RWPE2 (cell line): ENCODE measurements around the gene TCP10L.

Experiments used
- ATAC-seq: fragments of 200-7000 bp; cut with Tn5 transposase; 3 replicates; pipeline ENCODE4 v1.9.1; 2021; ENCODE audit warnings: low read depth
- DNase-seq: peaks from one replicate; pipeline ENCODE4 v3.0.0-alpha.2; 2020; ENCODE audit warnings: low spot score
- H3K27ac ChIP-seq: fragments of 450-650 bp; 2 replicates; pipeline ENCODE4 v1.5.1; 2017; ENCODE audit warnings: mild to moderate bottlenecking; ENCODE audit not compliant: poor library complexity, severe bottlenecking
- H3K27me3 ChIP-seq: fragments of 250-450 bp; sonication (Bioruptor Pico); 2 replicates; pipeline ENCODE4 v1.5.1; 2021; ENCODE audit warnings: mild to moderate bottlenecking, moderate library complexity; ENCODE audit not compliant: insufficient read depth, poor library complexity, severe bottlenecking
- H3K36me3 ChIP-seq: fragments of 250-450 bp; sonication (Bioruptor Pico); 2 replicates; pipeline ENCODE4 v1.5.1; 2020; ENCODE audit warnings: low read depth, mild to moderate bottlenecking, moderate library complexity
- H3K4me1 ChIP-seq: fragments of 250-450 bp; sonication (Bioruptor Pico); 2 replicates; pipeline ENCODE4 v1.5.1; 2021; ENCODE audit warnings: mild to moderate bottlenecking, moderate library complexity; ENCODE audit not compliant: insufficient read depth, poor library complexity, severe bottlenecking
- H3K4me3 ChIP-seq: fragments of 250-450 bp; sonication (Bioruptor Pico); 2 replicates; pipeline ENCODE4 v1.5.1; 2021; ENCODE audit warnings: mild to moderate bottlenecking, moderate library complexity; ENCODE audit not compliant: severe bottlenecking
- H3K9me3 ChIP-seq: fragments of 250-450 bp; sonication (Bioruptor Pico); 2 replicates; pipeline ENCODE4 v1.5.1; 2021; ENCODE audit warnings: mild to moderate bottlenecking, moderate library complexity; ENCODE audit not compliant: severe bottlenecking
- TF ChIP-seq, protein P1 (sequence below): fragments of 450-650 bp; IDR thresholded peaks from one replicate; pipeline ENCODE4 v1.5.1; 2017; ENCODE audit warnings: mild to moderate bottlenecking, moderate library complexity; ENCODE audit not compliant: poor library complexity, severe bottlenecking

The TCP10L gene

DNA sequence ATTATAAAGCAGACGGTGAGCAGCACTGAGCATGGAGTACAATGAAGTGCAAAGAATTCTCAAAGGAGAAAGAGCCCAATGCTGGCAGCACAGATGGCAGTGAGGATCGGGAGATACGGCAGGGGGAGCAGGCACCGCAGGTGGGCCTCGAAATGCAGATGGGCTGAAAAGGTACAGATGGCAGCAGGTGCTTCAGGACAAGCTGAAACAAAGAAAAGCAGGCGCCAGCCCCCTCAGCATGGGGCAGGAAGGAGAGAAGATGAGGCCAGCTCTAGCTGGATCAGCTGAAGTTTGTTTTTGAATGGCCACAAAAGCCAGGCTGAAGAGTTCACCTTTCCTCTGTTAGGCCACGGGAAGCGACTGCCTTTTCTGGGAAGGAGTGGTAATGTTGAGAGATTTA is 19.1 kb upstream of the TCP10L start:
- DNase-seq: no peak

DNA sequence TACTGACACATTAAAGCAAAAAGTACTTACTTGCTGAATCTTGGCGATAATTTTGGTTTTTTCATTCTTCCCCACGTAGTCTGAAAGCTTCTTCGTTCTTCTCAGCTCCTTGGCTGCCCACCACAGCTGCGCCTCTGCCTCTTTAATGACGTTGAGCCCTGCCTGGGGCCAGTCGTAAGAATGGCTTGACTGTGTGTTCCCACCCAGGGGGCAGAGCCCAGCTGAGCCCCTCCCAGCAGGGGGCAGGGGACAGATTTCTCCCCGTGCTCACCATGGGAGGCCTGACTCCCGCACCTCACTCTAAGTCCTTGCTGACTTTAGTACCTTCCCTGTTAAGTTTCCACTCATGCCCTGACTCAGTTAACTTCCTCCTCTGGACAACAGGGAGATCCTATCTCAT is 17.8 kb upstream of the TCP10L start:
- TF ChIP-seq, protein P1, sequence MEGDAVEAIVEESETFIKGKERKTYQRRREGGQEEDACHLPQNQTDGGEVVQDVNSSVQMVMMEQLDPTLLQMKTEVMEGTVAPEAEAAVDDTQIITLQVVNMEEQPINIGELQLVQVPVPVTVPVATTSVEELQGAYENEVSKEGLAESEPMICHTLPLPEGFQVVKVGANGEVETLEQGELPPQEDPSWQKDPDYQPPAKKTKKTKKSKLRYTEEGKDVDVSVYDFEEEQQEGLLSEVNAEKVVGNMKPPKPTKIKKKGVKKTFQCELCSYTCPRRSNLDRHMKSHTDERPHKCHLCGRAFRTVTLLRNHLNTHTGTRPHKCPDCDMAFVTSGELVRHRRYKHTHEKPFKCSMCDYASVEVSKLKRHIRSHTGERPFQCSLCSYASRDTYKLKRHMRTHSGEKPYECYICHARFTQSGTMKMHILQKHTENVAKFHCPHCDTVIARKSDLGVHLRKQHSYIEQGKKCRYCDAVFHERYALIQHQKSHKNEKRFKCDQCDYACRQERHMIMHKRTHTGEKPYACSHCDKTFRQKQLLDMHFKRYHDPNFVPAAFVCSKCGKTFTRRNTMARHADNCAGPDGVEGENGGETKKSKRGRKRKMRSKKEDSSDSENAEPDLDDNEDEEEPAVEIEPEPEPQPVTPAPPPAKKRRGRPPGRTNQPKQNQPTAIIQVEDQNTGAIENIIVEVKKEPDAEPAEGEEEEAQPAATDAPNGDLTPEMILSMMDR: no peak
- Histone ChIP-seq H3K4me3 (no peak overlapping the region), H3K27me3 (no peaks in the 10 kb centered on the region), H3K9me3 (no peaks in the 10 kb centered on the region), H3K4me1 (no peaks in the 10 kb centered on the region), H3K36me3 (peaks cover 71% of the 10 kb centered on the region), H3K27ac (no peak overlapping the region)
- DNase-seq (no peak), ATAC-seq (no peak)

More for the DNA sequence above, 19.1 kb upstream of the TCP10L start:
- Histone ChIP-seq H3K4me1 (no peaks in the 10 kb centered on the region), H3K27ac (no peak overlapping the region), H3K36me3 (peaks cover 81% of the 10 kb centered on the region), H3K4me3 (no peak overlapping the region), H3K27me3 (no peaks in the 10 kb centered on the region), H3K9me3 (no peaks in the 10 kb centered on the region)
- TF ChIP-seq, protein P1: no peak
- ATAC-seq: no peak

DNA sequence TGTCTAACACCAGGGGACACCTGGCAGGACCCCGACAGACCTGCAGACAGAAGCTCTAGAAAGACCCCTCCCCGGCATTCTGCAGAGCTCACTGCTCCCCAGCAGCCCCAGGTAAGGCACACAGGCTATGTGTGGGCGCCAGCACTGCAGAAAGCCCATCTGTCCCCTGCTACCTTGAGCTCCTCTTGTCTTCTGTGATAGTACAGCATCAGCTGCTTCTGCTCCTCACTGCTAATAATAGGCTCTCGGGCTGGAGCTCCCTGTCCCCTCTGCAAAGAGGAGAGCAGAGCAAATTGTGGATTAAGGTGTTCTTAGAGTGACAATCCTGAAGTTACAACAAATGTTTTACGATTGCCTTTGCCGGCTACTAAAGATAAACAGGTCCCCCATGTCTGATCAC is 16.8 kb upstream of the TCP10L start:
- Histone ChIP-seq H3K27me3 (no peaks in the 10 kb centered on the region), H3K36me3 (peaks cover 63% of the 10 kb centered on the region)
- DNase-seq: no peak

DNA sequence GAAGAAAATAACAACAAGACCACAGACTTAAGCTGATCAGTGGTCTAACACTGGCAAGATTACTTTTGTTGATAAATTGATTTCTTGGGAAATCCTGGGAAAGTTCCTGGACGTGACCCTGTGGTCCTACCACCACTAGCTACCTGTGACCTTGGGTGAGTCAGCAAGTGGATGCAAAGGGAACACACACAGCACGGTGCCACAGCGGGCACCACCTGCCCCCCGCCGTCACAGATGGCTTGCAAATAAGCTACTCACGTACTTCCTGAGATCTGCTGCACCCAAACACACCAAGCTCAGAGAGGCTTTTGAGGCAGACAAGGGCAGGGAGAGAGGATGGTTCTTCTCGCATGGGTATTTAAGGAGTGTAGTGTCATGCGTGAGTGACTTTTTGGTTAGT is 14.2 kb upstream of the TCP10L start:
- ATAC-seq (no peak), DNase-seq (no peak)
- Histone ChIP-seq H3K4me1 (peaks cover 11% of the 10 kb centered on the region), H3K36me3 (peaks cover 38% of the 10 kb centered on the region), H3K4me3 (no peak overlapping the region), H3K9me3 (no peaks in the 10 kb centered on the region), H3K27ac (peak overlapping the region; percentile 15), H3K27me3 (no peaks in the 10 kb centered on the region)
- TF ChIP-seq, protein P1: no peak

More for the DNA sequence above, 16.8 kb upstream of the TCP10L start:
- no peak overlapping the region for H3K4me3 ChIP-seq
- no peaks in the 10 kb centered on the region for H3K9me3 ChIP-seq
- H3K27ac ChIP-seq: no peak overlapping the region
- H3K4me1 ChIP-seq: peaks cover 5% of the 10 kb centered on the region
- TF ChIP-seq, protein P1: no peak
- ATAC-seq: no peak

DNA sequence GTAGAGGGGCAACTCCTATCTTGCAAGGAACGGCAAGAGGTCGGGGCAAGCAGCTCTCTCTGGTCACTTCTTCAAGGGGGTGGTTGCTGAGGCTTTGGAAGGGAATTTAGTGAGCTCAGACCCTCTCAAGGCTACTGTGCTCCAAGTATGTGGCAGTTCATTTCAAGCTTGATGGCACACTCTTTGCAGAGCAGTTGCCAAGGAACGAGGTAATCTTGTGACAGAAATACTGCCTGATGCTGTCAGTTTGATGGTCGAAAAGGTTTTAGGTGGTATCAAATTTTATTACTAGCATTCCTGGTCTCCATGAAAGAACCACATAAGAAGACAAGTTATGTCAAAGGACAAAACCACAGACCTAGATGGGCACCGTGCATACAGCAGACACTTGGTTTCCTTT is 13.8 kb upstream of the TCP10L start:
- H3K27me3 ChIP-seq: no peaks in the 10 kb centered on the region
- H3K9me3 ChIP-seq: no peaks in the 10 kb centered on the region
- H3K36me3 ChIP-seq: peaks cover 35% of the 10 kb centered on the region
- ATAC-seq: no peak
- H3K27ac ChIP-seq: peak overlapping the region; percentile 15
- H3K4me3 ChIP-seq: no peak overlapping the region
- TF ChIP-seq, protein P1: no peak
- no peak for DNase-seq
- H3K4me1 ChIP-seq: peaks cover 11% of the 10 kb centered on the region
